Panc1 (cell line): Measurements from ENCODE around the gene OR2T35. TPM values are rescaled to one million over a fixed set of nuclear protein-coding genes. Genes with fewer than 3 reads are reported as not detected.

Source experiments
- ATAC-seq: fragments of 200-7000 bp; cut with Tn5 transposase; 2 replicates; pipeline ENCODE4 v1.9.1; 2020; ENCODE audit warnings: mild to moderate bottlenecking, moderate library complexity
- BruUV-seq: library from RNA; stranded (reverse); fragments of 400-500 nt; replicated peaks from 2 replicates; lab custom pipeline; 2021; lab: Mats Ljungman, UMichigan
- CTCF ChIA-PET: fragments of 300-600 bp; sonication (Branson Sonifier 250); formaldehyde crosslinking; loops from one replicate; lab custom pipeline; 2022; ENCODE audit warnings: antibody characterized with exemption; lab: Charles Lee
- POLR2A ChIA-PET: fragments of 300-600 bp; sonication (Branson Sonifier 250); formaldehyde crosslinking; loops from one replicate; lab custom pipeline; 2022; ENCODE audit warnings: antibody characterized with exemption; lab: Charles Lee
- DNase-seq: peaks from one replicate; pipeline ENCODE4 v3.0.0-alpha.2; 2010; ENCODE audit warnings: low read depth, low spot score
- H3K27ac ChIP-seq: 2 replicates; pipeline ENCODE4 v1.5.1; 2011; ENCODE audit warnings: mild to moderate bottlenecking, low read length, inconsistent platforms
- H3K27me3 ChIP-seq: fragments of 200-500 bp; sonication (Bioruptor generic); 2 replicates; pipeline ENCODE4 v1.6.0; 2014; ENCODE audit warnings: low read length, inconsistent platforms; ENCODE audit not compliant: control insufficient read depth, insufficient read depth
- H3K36me3 ChIP-seq: fragments of 200-500 bp; sonication (Bioruptor generic); 2 replicates; pipeline ENCODE4 v1.5.1; 2014; ENCODE audit warnings: inconsistent platforms, mild to moderate bottlenecking, low read length, moderate library complexity; ENCODE audit not compliant: control insufficient read depth, insufficient read depth
- H3K4me1 ChIP-seq: 2 replicates; pipeline ENCODE4 v1.5.1; 2011; ENCODE audit warnings: inconsistent platforms, mild to moderate bottlenecking, low read length, moderate library complexity; ENCODE audit not compliant: control insufficient read depth, insufficient read depth
- H3K4me3 ChIP-seq, 2 experiments: 2 replicates each; pipeline ENCODE4 v1.5.1; 2011 to 2012; ENCODE audit warnings: low read depth in 2 of 2, low read length in 2 of 2, mild to moderate bottlenecking in 2 of 2, inconsistent platforms in 1 of 2, moderate library complexity in 1 of 2
- H3K9me3 ChIP-seq: fragments of 200-500 bp; sonication (Bioruptor generic); 2 replicates; pipeline ENCODE4 v1.5.1; 2014; ENCODE audit warnings: low read depth, mild to moderate bottlenecking, inconsistent platforms, low read length, moderate library complexity; ENCODE audit not compliant: control insufficient read depth, insufficient read depth
- POLR2AphosphoS5 ChIP-seq: IDR thresholded peaks from 2 replicates; pipeline ENCODE4 v1.6.1; 2012; ENCODE audit warnings: mild to moderate bottlenecking, low read depth, low read length, moderate library complexity
- SIN3A ChIP-seq: IDR thresholded peaks from 2 replicates; pipeline ENCODE4 v1.6.1; 2012; ENCODE audit warnings: low read depth, mild to moderate bottlenecking, low read length, moderate library complexity, borderline replicate concordance; ENCODE audit not compliant: insufficient read depth
- TCF7L2 ChIP-seq: IDR thresholded peaks from 2 replicates; pipeline ENCODE4 v1.6.1; 2011; ENCODE audit warnings: mild to moderate bottlenecking, low read depth, low read length, inconsistent platforms
- in situ Hi-C: cut with HindIII; loops from 2 replicates; pipeline ENCODE4 v1.10.0; 2016; ENCODE audit warnings: low sequenced_read_pairs, low pct_unique_long_range_greater_than_20kb
- intact Hi-C: fragments of 100-400 bp; cut with micrococcal nuclease; formaldehyde crosslinking; loops from one replicate; pipeline ENCODE4 v1.10.0; 2022; ENCODE audit not compliant: unreplicated experiment
- total RNA-seq: library from RNA; stranded (reverse); gene quantifications from one replicate; pipeline ENCODE4 v1.2.1, GENCODE V29; 2021; ENCODE audit not compliant: unreplicated experiment
- TF ChIP-seq, protein P1 (sequence below): fragments of 450-650 bp; IDR thresholded peaks from 2 replicates; pipeline ENCODE4 v1.5.1; 2017; ENCODE audit warnings: mild to moderate bottlenecking
- TF ChIP-seq, protein P2 (sequence below), 2 experiments: IDR thresholded peaks; 2 replicates each; pipeline ENCODE4 v1.6.1; 2011 to 2012; ENCODE audit warnings: low read depth in 2 of 2, control low read depth in 1 of 2, low read length in 1 of 2, mild to moderate bottlenecking in 1 of 2, moderate library complexity in 1 of 2; ENCODE audit not compliant: insufficient read depth in 1 of 2

OR2T35 gene
- total RNA-seq, 1 experiment from 2014 or later = not detected

DNA sequence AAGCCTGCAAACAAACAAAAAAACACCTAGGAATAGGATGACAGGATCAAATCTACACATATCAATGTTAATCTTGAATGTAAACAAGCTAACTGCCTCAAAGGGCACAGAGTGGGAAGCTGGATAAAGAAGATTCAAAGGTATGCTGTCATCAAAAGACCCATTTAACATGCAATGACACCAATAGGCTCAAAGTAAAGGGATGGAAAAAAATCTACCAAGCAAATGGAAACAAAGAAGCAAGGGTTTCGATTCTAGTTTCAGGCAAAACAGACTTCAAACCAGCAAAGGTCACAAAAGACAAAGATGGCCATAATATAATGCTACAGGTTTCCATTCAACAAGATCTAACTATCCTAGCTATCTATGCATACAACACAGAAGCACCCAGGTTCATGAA lies 31.3 kb downstream of the OR2T35 start:
- Histone ChIP-seq H3K27ac (no peak overlapping the region), H3K27me3 (no peaks in the 10 kb centered on the region), H3K4me3 (no peak overlapping the region), H3K9me3 (no peaks in the 10 kb centered on the region), H3K36me3 (no peaks in the 10 kb centered on the region), H3K4me1 (no peaks in the 10 kb centered on the region)
- ChIA-PET CTCF (no interaction called here), POLR2A (no interaction called here)
- DNase-seq (no peak), ATAC-seq (no peak)
- TF ChIP-seq, protein P1, sequence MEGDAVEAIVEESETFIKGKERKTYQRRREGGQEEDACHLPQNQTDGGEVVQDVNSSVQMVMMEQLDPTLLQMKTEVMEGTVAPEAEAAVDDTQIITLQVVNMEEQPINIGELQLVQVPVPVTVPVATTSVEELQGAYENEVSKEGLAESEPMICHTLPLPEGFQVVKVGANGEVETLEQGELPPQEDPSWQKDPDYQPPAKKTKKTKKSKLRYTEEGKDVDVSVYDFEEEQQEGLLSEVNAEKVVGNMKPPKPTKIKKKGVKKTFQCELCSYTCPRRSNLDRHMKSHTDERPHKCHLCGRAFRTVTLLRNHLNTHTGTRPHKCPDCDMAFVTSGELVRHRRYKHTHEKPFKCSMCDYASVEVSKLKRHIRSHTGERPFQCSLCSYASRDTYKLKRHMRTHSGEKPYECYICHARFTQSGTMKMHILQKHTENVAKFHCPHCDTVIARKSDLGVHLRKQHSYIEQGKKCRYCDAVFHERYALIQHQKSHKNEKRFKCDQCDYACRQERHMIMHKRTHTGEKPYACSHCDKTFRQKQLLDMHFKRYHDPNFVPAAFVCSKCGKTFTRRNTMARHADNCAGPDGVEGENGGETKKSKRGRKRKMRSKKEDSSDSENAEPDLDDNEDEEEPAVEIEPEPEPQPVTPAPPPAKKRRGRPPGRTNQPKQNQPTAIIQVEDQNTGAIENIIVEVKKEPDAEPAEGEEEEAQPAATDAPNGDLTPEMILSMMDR = no peak
- TF ChIP-seq POLR2AphosphoS5 (no peak), SIN3A (no peak), TCF7L2 (no peak)
- TF ChIP-seq, protein P2, sequence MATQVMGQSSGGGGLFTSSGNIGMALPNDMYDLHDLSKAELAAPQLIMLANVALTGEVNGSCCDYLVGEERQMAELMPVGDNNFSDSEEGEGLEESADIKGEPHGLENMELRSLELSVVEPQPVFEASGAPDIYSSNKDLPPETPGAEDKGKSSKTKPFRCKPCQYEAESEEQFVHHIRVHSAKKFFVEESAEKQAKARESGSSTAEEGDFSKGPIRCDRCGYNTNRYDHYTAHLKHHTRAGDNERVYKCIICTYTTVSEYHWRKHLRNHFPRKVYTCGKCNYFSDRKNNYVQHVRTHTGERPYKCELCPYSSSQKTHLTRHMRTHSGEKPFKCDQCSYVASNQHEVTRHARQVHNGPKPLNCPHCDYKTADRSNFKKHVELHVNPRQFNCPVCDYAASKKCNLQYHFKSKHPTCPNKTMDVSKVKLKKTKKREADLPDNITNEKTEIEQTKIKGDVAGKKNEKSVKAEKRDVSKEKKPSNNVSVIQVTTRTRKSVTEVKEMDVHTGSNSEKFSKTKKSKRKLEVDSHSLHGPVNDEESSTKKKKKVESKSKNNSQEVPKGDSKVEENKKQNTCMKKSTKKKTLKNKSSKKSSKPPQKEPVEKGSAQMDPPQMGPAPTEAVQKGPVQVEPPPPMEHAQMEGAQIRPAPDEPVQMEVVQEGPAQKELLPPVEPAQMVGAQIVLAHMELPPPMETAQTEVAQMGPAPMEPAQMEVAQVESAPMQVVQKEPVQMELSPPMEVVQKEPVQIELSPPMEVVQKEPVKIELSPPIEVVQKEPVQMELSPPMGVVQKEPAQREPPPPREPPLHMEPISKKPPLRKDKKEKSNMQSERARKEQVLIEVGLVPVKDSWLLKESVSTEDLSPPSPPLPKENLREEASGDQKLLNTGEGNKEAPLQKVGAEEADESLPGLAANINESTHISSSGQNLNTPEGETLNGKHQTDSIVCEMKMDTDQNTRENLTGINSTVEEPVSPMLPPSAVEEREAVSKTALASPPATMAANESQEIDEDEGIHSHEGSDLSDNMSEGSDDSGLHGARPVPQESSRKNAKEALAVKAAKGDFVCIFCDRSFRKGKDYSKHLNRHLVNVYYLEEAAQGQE (IDR thresholded peaks at IDR 0.05; ENCODE audit: insufficient read depth in 1 of 2, low read depth in 2 of 2, low read length in 1 of 2) = no peak
- no TSS peak for BruUV-seq
- intact Hi-C loops (no loop called here), in situ Hi-C loops (no loop called here)

DNA sequence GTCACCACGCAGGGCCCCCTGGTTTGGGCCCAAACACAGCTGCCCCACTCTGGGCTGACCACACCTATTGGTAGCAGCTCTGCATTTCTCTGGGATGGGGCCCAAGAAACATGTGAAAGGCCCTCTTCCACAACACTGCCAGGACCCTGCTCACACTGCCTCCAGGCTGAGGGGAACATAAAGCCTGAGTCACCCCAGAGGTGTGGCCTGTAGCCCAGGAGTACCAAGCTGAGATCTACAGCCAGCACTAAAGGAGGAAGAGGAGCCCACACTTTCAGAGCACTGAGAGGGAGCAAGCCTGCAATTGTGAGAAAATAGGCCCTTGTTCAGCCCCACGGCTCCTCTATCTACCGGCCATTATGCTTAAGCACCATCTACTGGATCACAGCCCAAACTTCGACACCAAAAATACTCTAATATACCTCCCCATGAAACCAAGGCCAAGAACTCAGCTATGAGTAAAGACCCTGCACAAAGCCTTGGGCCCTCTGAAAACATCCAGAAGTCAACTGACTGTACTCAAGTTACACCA lies 33.1 kb downstream of the OR2T35 start:
- no peak for DNase-seq
- no peak for ATAC-seq
- Histone ChIP-seq H3K27me3 (no peaks in the 10 kb centered on the region), H3K36me3 (no peaks in the 10 kb centered on the region), H3K4me1 (no peaks in the 10 kb centered on the region), H3K4me3 (no peak overlapping the region), H3K9me3 (no peaks in the 10 kb centered on the region), H3K27ac (no peak overlapping the region)
- BruUV-seq = no TSS peak
- in situ Hi-C loops = no loop called here
- CTCF ChIA-PET = no interaction called here
- intact Hi-C loops = no loop called here
- POLR2A ChIA-PET = no interaction called here
- no peak for TF ChIP-seq SIN3A
- TF ChIP-seq, protein P2 (IDR thresholded peaks at IDR 0.05; ENCODE audit: insufficient read depth in 1 of 2, low read depth in 2 of 2, low read length in 1 of 2) = no peak
- no peak for TF ChIP-seq TCF7L2
- no peak for TF ChIP-seq POLR2AphosphoS5
- TF ChIP-seq, protein P1 = no peak
